Amniotic stem cell (primary cell): ENCODE results near the gene GNAS.
"Not testable (repeated sequence)": the region's sequence is repeated elsewhere in the genome, so short reads cannot be mapped to it uniquely, and the experiment has no call there.

Source experiments
- DNase-seq: peaks from one replicate; lab custom pipeline; 2025; lab: John Stamatoyannopoulos, UW

GNAS gene

GRCh38 chr20:58927490-58928061, 75.1 kb downstream of the GNAS start:
- no peak for DNase-seq

DNA sequence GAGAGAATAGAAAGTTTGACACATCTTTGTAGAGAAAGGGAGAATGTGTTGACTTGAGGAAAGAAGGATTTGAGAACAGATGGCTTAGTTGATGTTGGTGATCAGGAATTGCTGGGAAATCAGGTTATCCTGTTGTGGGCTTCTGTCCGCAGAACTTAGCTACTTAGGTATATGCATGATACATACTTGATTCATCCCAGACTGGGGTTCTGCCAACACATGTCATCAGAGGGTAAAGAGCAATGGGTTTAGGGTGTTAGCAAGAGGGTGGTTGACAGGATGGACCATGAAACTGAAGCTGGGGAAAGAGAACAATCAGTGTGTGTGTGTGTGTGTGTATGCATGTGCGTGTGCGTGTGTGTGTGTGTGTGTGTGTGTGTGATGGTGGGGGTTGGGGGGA, 78.0 kb downstream of the GNAS start:
- DNase-seq, result no peak

GRCh38 chr20:58932170-58932569, 79.7 kb downstream of the GNAS start:
- no peak for DNase-seq

DNA sequence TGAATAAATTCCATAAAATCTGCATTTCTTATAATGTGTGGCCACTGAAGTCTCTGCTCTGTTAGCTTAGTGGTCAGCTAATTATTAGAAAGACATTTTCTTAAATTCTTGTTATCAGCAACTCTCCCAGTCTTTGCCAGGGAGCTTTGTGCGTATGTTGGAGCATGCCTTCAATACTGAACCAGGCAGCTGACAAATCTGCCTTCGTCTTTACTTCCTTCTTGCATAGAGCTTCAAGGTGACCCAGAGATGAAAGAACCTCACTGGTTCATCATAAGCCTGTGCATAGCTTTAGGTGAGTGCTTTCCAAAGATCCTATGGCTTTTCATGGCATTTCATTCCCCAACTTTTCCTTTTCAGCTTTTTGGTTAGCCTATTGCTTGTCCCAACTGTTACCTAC, 85.6 kb downstream of the GNAS start:
- DNase-seq, result no peak

DNA sequence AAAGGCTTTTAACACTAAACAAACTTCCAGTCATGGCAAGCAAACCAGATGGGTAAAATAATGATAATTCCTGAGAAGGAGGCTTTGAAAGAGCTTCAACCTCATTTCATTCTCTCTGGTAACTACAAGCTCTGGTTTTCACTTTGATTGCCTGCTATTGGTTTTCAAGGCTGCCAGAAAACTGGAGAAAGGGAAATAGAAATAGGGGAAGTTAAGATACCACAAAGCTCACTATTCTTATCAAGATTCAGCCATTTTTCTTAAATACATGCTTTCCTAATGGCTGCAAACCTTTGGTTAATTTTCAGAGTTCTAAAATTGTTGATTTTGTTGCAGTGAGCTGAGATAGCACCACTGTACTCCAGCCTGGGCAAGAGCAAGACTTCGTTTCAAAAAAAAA, 86.0 kb downstream of the GNAS start:
- DNase-seq, result no peak

DNA sequence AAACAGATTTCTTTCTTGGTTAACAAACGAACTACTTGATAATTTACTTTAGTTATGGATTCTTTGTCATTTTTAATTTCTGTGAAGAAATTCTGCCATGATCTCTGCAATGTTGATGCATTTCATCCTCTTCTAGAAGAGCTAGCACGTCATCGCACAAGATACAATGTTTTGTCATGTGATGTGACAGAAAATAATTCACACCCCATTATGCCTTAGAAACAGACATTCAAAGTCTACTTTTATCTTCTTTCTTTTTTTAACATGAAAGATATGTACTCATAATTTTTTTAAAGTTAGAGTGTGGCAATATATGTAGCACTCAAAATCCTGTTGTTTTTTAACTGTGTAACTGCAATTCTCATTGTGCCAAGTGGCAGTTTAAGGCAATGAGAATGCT, 89.0 kb downstream of the GNAS start:
- no peak for DNase-seq

DNA sequence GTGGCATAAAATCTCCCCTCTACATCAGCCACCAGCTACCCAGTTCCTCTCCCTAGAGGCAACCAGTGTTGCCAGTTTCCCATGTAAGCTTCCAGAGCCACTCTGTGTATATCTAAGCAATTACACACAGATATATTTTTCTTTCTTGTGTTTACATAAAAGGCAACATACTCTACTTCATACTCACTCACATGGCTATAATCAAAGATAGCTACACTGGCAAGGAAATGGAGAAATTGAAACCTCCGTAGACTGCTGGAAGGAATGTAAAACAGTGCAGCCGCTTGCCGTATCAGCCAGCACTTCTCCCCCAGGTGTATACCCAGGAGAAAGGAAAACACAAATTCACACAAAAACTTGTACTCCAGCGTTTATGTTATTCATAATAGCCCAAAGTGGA, 90.0 kb downstream of the GNAS start:
- no peak for DNase-seq

DNA sequence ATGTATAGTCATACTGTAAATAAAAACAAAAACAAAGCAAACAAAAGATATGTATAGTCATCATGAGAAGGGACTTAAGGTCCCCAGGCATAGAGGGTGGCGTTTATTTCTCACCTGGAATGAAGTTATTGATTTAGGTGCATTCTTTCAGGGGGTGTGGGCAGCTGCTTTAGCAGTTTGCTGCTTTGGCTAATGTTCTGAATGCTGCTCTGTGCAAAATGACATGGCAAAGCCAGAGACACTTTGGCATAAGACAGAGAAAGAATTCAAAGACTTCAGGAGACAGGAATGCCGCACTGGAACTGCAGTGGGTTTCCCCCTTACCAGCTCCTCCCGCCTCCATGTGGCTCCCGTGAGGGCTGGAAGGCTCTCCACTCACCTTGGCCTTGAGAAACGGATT, 92.1 kb downstream of the GNAS start:
- DNase-seq, result no peak

DNA sequence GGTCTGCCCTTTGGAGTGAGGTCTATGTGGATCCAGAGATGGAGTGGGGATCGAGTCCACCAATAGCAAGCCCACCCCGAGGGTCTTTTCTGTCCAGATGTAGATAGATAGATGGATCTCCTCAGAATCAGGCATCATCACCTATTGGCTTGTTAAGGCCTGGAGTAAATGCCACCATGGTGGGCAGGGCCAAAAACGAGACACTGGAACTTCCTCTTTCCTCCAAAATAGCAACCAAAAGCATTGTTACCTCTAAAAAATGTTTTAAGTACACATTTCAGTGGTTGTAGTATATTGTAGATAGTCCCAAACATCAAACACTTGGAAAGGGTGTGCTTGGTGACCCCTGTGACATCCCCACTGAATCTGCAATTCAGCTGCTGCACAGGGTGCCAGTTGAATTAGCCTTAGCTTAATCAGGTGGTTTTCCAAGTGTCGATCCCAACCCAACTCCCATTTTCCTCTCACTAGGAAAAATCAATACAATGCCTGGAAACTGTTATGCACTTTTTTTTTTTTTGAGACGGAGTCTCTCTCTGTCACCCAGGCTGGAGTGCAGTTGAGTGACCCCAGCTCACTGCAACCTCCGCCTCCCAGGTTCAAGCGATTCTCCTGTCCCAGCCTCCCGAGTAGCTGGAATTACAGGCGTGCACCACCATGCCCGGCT, 93.6 kb downstream of the GNAS start:
- no peak for DNase-seq

- DNase-seq, result not testable (repeated sequence)
Measured at GRCh38 chr20:58947797-58948388, 95.4 kb downstream of the GNAS start.

DNA sequence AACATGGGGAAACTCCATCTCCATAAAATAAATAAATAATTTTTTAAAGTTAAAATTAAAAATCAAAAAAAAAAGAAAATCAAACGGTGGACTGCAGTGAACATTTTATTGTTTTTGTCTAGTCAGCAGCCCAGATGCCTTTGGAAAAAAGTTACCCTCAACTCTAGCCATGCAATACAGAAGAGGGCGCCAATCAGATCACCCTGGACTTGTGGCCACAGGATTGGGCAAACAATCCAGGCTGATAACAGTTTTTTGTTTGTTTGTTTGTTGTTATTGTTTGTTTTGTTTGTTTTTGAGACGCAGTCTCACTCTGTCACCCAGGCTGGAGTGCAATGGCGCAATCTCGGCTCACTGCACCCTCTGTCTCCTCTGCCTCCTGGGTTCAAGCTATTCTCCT, 98.1 kb downstream of the GNAS start:
- no peak for DNase-seq

DNA sequence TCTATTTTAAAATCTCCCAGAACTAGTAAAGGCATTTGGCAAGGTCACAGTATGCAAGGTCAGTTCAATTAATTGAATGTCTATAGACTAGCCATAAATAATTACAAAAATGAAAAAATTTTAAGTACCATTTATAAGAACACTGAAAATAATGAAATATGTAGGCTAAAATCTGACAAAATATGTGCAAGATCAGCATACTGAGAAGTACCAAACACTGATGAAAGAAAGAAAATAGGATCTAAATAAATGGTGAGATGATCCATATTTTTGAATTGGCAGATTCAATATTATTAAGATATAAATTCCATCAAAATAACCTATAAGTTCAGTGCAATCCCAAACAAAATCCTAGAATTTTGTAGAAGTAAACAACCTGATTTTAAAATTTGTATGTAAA, 100.5 kb downstream of the GNAS start:
- DNase-seq, result no peak

- no peak for DNase-seq
Measured at GRCh38 chr20:58956078-58956477, 103.6 kb downstream of the GNAS start.

DNA sequence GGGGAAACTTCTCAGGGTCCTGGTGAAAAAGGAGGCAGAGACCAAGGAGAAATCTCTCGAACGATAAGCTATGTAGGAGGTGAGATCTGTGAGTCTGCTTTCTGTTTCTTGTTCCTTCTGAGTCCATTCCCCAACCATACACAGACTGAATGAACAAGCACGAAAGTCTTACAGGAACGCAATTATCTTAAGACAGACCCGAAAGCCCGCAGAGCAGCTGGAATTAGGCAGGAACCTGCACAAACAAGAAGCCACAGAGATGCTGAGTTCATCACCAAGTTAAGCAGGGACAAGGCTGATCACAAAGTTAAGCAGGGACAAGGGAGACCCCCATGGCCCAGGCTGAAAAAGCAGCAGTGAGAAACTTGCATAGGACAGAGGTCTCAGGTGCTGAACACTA, 107.1 kb downstream of the GNAS start:
- no peak for DNase-seq
